T-cell (primary cell): Measurements from ENCODE around the gene MTHFR. TPM values are rescaled to one million over a fixed set of nuclear protein-coding genes. Genes with fewer than 3 reads are reported as not detected.

Source experiments
- ATAC-seq, 4 experiments: fragments of 200-7000 bp in 3 of 4; fragments of 150-1000 bp in 1 of 4; cut with Tn5 transposase; replicated peaks in 1 of 4; 1 replicate in 3 of 4; 2 replicates in 1 of 4; pipeline ENCODE4 v1.10.0; 2021; ENCODE audit warnings: moderate library complexity in 3 of 4, mild to moderate bottlenecking in 2 of 4, moderate number of reproducible peaks in 1 of 4
- CTCF ChIA-PET, 2 donors: fragments of 300-600 bp; sonication (Branson Sonifier 250); formaldehyde crosslinking; loops; one replicate each; lab custom pipeline; 2022; ENCODE audit warnings: antibody characterized with exemption in 2 of 2; lab: Charles Lee
- POLR2A ChIA-PET, 2 donors: fragments of 300-600 bp; sonication (Branson Sonifier 250); formaldehyde crosslinking; loops; one replicate each; lab custom pipeline; 2022; ENCODE audit warnings: antibody characterized with exemption in 2 of 2; lab: Charles Lee
- DNase-seq, 35 experiments: peaks; one replicate each; pipeline versions ENCODE4 v3.0.0 to v3.0.0-alpha.2; 2013 to 2023
- H3K27ac ChIP-seq: one replicate; pipeline ENCODE4 v1.5.1; 2013; ENCODE audit warnings: low read length
- H3K27me3 ChIP-seq, 2 experiments: replicated peaks in 1 of 2; 1 replicate in 1 of 2; 2 replicates in 1 of 2; pipeline versions ENCODE4 v1.6.1 to v1.7.0; 2013; ENCODE audit warnings: low read length in 1 of 2, mixed read lengths in 1 of 2; ENCODE audit not compliant: control insufficient read depth in 2 of 2, insufficient read depth in 2 of 2; ENCODE audit errors: extremely low read depth in 1 of 2
- H3K36me3 ChIP-seq, 2 donors: 1 replicate in 1 of 2; 2 replicates in 1 of 2; pipeline versions ENCODE4 v1.6.1 to v1.7.0; 2013; ENCODE audit warnings: low read length in 1 of 2; ENCODE audit not compliant: control insufficient read depth in 2 of 2, insufficient read depth in 1 of 2; ENCODE audit errors: extremely low read depth in 1 of 2
- H3K4me1 ChIP-seq, 2 experiments: 1 replicate in 1 of 2; 2 replicates in 1 of 2; pipeline versions ENCODE4 v1.6.1 to v1.7.0; 2013; ENCODE audit warnings: low read length in 2 of 2, mixed read lengths in 1 of 2; ENCODE audit not compliant: insufficient read depth in 2 of 2, control insufficient read depth in 1 of 2; ENCODE audit errors: extremely low read depth in 1 of 2
- H3K4me3 ChIP-seq, 2 donors: 1 replicate in 1 of 2; 2 replicates in 1 of 2; pipeline versions ENCODE4 v1.5.1 to v1.7.0; 2013; ENCODE audit warnings: mild to moderate bottlenecking in 2 of 2, low read length in 1 of 2, moderate library complexity in 1 of 2; ENCODE audit not compliant: control insufficient read depth in 1 of 2; ENCODE audit errors: extremely low read depth in 1 of 2
- H3K9me3 ChIP-seq: 2 replicates; pipeline ENCODE4 v1.7.0; 2013
- H3K27ac Mint-ChIP-seq, 2 donors: one replicate each; pipeline ENCODE4 v1.8.0; 2020 to 2021; ENCODE audit warnings: mild to moderate bottlenecking in 2 of 2, mixed read lengths in 2 of 2
- H3K27me3 Mint-ChIP-seq, 2 donors: one replicate each; pipeline ENCODE4 v1.8.0; 2021 to 2022; ENCODE audit warnings: mixed read lengths in 2 of 2
- H3K36me3 Mint-ChIP-seq: one replicate; pipeline ENCODE4 v1.8.0; 2021; ENCODE audit warnings: mixed read lengths
- H3K4me1 Mint-ChIP-seq, 3 donors: one replicate each; pipeline ENCODE4 v1.8.0; 2020 to 2022; ENCODE audit warnings: mixed read lengths in 3 of 3, mild to moderate bottlenecking in 1 of 3
- H3K4me3 Mint-ChIP-seq, 3 donors: one replicate each; pipeline ENCODE4 v1.8.0; 2020 to 2022; ENCODE audit warnings: mild to moderate bottlenecking in 3 of 3, mixed read lengths in 3 of 3, moderate library complexity in 3 of 3
- H3K9me3 Mint-ChIP-seq, 3 donors: one replicate each; pipeline ENCODE4 v1.8.0; 2020 to 2022; ENCODE audit warnings: mixed read lengths in 3 of 3
- WGBS: methylation state at CpG from one replicate; pipeline ENCODE4 v1.1.5; 2013; ENCODE audit warnings: missing lambda C conversion rate; ENCODE audit not compliant: insufficient coverage; 5-methylcytosine and 5-hydroxymethylcytosine counted together
- total RNA-seq, 35 experiments: library from RNA in 6 of 35; stranded (reverse) in 6 of 35; fragments of 120-200 nt in 1 of 35; gene quantifications; one replicate each; pipeline versions ENCODE4 v1.2.1 to v1.2.4 and lab custom pipeline; 2013 to 2026

The MTHFR gene
- total RNA-seq, 5 donors from 2014 or later (not counting 1 experiment from before 2014, with no cell fraction given): 40.2 to 62.2 (median 48.2) TPM

GRCh38 chr1:11759791-11760190 lies 46.0 kb downstream of the MTHFR start:
- no CpG with 5 or more reads among the region's 4 CpGs for WGBS
- Mint-ChIP-seq H3K4me1 (peaks cover 6 to 12% (median 10%) of the 10 kb centered on the region in 3 donors), H3K4me3 (no peak overlapping the region), H3K27me3 (peaks cover 22 to 35% of the 10 kb centered on the region in 2 donors), H3K27ac (no peak overlapping the region), H3K9me3 (no peaks in the 10 kb centered on the region), H3K36me3 (no peaks in the 10 kb centered on the region)
- peaks cover 0 to 10% of the 10 kb centered on the region in 2 experiments for H3K4me1 ChIP-seq
- no peak overlapping the region for H3K27ac ChIP-seq
- no peak for DNase-seq
- peaks cover 0 to 35% of the 10 kb centered on the region in 2 experiments for H3K27me3 ChIP-seq
- H3K4me3 ChIP-seq: no peak overlapping the region
- POLR2A ChIA-PET: no interaction called here
- H3K36me3 ChIP-seq: no peaks in the 10 kb centered on the region
- H3K9me3 ChIP-seq: no peaks in the 10 kb centered on the region
- CTCF ChIA-PET: no interaction called here
- ATAC-seq: no peak

- Histone ChIP-seq H3K4me3 (no peak overlapping the region), H3K27me3 (peaks cover 0 to 10% of the 10 kb centered on the region in 2 experiments), H3K9me3 (no peaks in the 10 kb centered on the region), H3K36me3 (no peaks in the 10 kb centered on the region), H3K4me1 (peaks cover 0 to 15% of the 10 kb centered on the region in 2 experiments), H3K27ac (no peak overlapping the region)
- ChIA-PET POLR2A (no interaction called here), CTCF (no interaction called here)
- DNase-seq (no peak), ATAC-seq (no peak)
- Mint-ChIP-seq H3K4me3 (no peak overlapping the region), H3K4me1 (peaks cover 8 to 16% (median 10%) of the 10 kb centered on the region in 3 donors), H3K27me3 (peaks cover 5 to 15% of the 10 kb centered on the region in 2 donors), H3K9me3 (no peaks in the 10 kb centered on the region), H3K27ac (no peak overlapping the region), H3K36me3 (no peaks in the 10 kb centered on the region)
- WGBS: no CpG with 5 or more reads among the region's 1 CpG
Measured at GRCh38 chr1:11757047-11757446, 48.7 kb downstream of the MTHFR start.

- Mint-ChIP-seq H3K9me3 (no peaks in the 10 kb centered on the region), H3K4me3 (no peak overlapping the region), H3K36me3 (peaks cover 5% of the 10 kb centered on the region), H3K27me3 (peaks cover 0 to 3% of the 10 kb centered on the region in 2 donors), H3K4me1 (peaks cover 8 to 24% (median 16%) of the 10 kb centered on the region in 3 donors), H3K27ac (no peak overlapping the region)
- ChIA-PET CTCF (no interaction called here), POLR2A (no interaction called here)
- WGBS: 92% methylated on average over 2 of the region's 7 CpGs
- ATAC-seq: no peak
- Histone ChIP-seq H3K27me3 (no peaks in the 10 kb centered on the region), H3K36me3 (peaks cover 8 to 14% of the 10 kb centered on the region in 2 donors), H3K4me3 (no peak overlapping the region), H3K27ac (no peak overlapping the region), H3K4me1 (peaks cover 0 to 16% of the 10 kb centered on the region in 2 experiments), H3K9me3 (no peaks in the 10 kb centered on the region)
- DNase-seq: no peak
Measured at GRCh38 chr1:11753555-11754208, 52.1 kb downstream of the MTHFR start.

- Histone ChIP-seq H3K27ac (no peak overlapping the region), H3K4me3 (no peak overlapping the region), H3K27me3 (no peaks in the 10 kb centered on the region), H3K36me3 (peaks cover 12 to 25% of the 10 kb centered on the region in 2 donors), H3K9me3 (no peaks in the 10 kb centered on the region), H3K4me1 (peaks cover 0 to 22% of the 10 kb centered on the region in 2 experiments)
- WGBS: 93% methylated on average over 11 of the region's 17 CpGs
- Mint-ChIP-seq H3K4me3 (no peak overlapping the region), H3K36me3 (peaks cover 5% of the 10 kb centered on the region), H3K9me3 (no peaks in the 10 kb centered on the region), H3K4me1 (peaks cover 8 to 25% (median 16%) of the 10 kb centered on the region in 3 donors), H3K27me3 (peaks cover 0 to 3% of the 10 kb centered on the region in 2 donors), H3K27ac (no peak overlapping the region)
- ATAC-seq (no peak), DNase-seq (no peak)
- POLR2A ChIA-PET: no interaction called here
- CTCF ChIA-PET: no interaction called here
Measured at GRCh38 chr1:11752359-11753088, 53.2 kb downstream of the MTHFR start.

- no peak overlapping the region for H3K27ac Mint-ChIP-seq
- no peak overlapping the region for H3K4me3 ChIP-seq
- no peak overlapping the region for H3K4me3 Mint-ChIP-seq
- H3K9me3 Mint-ChIP-seq: no peaks in the 10 kb centered on the region
- CTCF ChIA-PET: no interaction called here
- WGBS: 88% methylated on average over 9 of the region's 9 CpGs
- H3K27ac ChIP-seq: no peak overlapping the region
- H3K36me3 ChIP-seq: peaks cover 12 to 40% of the 10 kb centered on the region in 2 donors
- H3K4me1 ChIP-seq: peaks cover 0 to 22% of the 10 kb centered on the region in 2 experiments
- DNase-seq (no peak), ATAC-seq (no peak)
- no peaks in the 10 kb centered on the region for H3K27me3 Mint-ChIP-seq
- H3K9me3 ChIP-seq: no peaks in the 10 kb centered on the region
- H3K27me3 ChIP-seq: no peaks in the 10 kb centered on the region
- peaks cover 11 to 25% (median 18%) of the 10 kb centered on the region in 3 donors for H3K4me1 Mint-ChIP-seq
- H3K36me3 Mint-ChIP-seq: peaks cover 15% of the 10 kb centered on the region
- POLR2A ChIA-PET: no interaction called here
Measured at GRCh38 chr1:11751087-11751486, 54.7 kb downstream of the MTHFR start.

- no peaks in the 10 kb centered on the region for H3K27me3 Mint-ChIP-seq
- no peak overlapping the region for H3K27ac Mint-ChIP-seq
- 93% methylated on average over 15 of the region's 15 CpGs for WGBS
- no peak overlapping the region for H3K4me3 Mint-ChIP-seq
- H3K9me3 Mint-ChIP-seq: no peaks in the 10 kb centered on the region
- DNase-seq (no peak), ATAC-seq (no peak)
- peaks cover 0 to 26% of the 10 kb centered on the region in 2 experiments for H3K4me1 ChIP-seq
- peaks cover 11 to 31% (median 18%) of the 10 kb centered on the region in 3 donors for H3K4me1 Mint-ChIP-seq
- no peak overlapping the region for H3K4me3 ChIP-seq
- no peaks in the 10 kb centered on the region for H3K27me3 ChIP-seq
- ChIA-PET CTCF (no interaction called here), POLR2A (no interaction called here)
- H3K27ac ChIP-seq: no peak overlapping the region
- H3K36me3 Mint-ChIP-seq: peaks cover 20% of the 10 kb centered on the region
- H3K9me3 ChIP-seq: no peaks in the 10 kb centered on the region
- H3K36me3 ChIP-seq: peaks cover 15 to 43% of the 10 kb centered on the region in 2 donors
Measured at GRCh38 chr1:11749996-11750395, 55.8 kb downstream of the MTHFR start.
